HG03175 (cell line): ENCODE results near the gene GALR2.
"Not testable (repeated sequence)": the region's sequence is repeated elsewhere in the genome, so short reads cannot be mapped to it uniquely, and the experiment has no call there.

Experiments
- ATAC-seq: cut with Tn5 transposase; IDR thresholded peaks from one replicate; pipeline ENCODE4 v1.9.1; 2021; ENCODE audit warnings: mild to moderate bottlenecking, moderate library complexity; ENCODE audit not compliant: unreplicated experiment

GALR2 gene

GRCh38 chr17:76074390-76075363, at the start of gene GALR2:
GALR2 (plus strand) TSS chr17:76074781; CDS start chr17:76074884, 103 bp downstream.
- ATAC-seq: no peak

GRCh38 chr17:76025294-76025693, 49.3 kb upstream of the GALR2 start:
- ATAC-seq: no peak

- ATAC-seq: no peak
Measured at GRCh38 chr17:76026714-76027158, 47.8 kb upstream of the GALR2 start.

- no peak for ATAC-seq
Measured at GRCh38 chr17:76027159-76027839, 47.3 kb upstream of the GALR2 start, which contains the start of gene EVPL. EVPL (minus strand) TSS chr17:76027306; CDS start chr17:76027198, 108 bp downstream.

- ATAC-seq: no peak
Measured at GRCh38 chr17:76032073-76032779, 42.4 kb upstream of the GALR2 start.

GRCh38 chr17:76032780-76033108, 41.8 kb upstream of the GALR2 start:
- ATAC-seq: no peak

- ATAC-seq: no peak
Measured at GRCh38 chr17:76033139-76033538, 41.4 kb upstream of the GALR2 start.

GRCh38 chr17:76034428-76035350, 39.9 kb upstream of the GALR2 start:
- no peak for ATAC-seq

GRCh38 chr17:76036497-76037261, 37.9 kb upstream of the GALR2 start:
- no peak for ATAC-seq

GRCh38 chr17:76038050-76038449, 36.5 kb upstream of the GALR2 start:
- no peak for ATAC-seq

- ATAC-seq: no peak
Measured at GRCh38 chr17:76039121-76039520, 35.5 kb upstream of the GALR2 start.

GRCh38 chr17:76040376-76040775, 34.2 kb upstream of the GALR2 start:
- no peak for ATAC-seq

- ATAC-seq: not testable (repeated sequence)
Measured at GRCh38 chr17:76042868-76043267, 31.7 kb upstream of the GALR2 start.

GRCh38 chr17:76044475-76045007, 30.0 kb upstream of the GALR2 start:
- not testable (repeated sequence) for ATAC-seq

- ATAC-seq: no peak
Measured at GRCh38 chr17:76046064-76046463, 28.5 kb upstream of the GALR2 start.

- no peak for ATAC-seq
Measured at GRCh38 chr17:76048025-76048605, 26.5 kb upstream of the GALR2 start.

GRCh38 chr17:76048711-76049110, 25.9 kb upstream of the GALR2 start:
- ATAC-seq: no peak

GRCh38 chr17:76049239-76049638, 25.3 kb upstream of the GALR2 start:
- no peak for ATAC-seq
